ENCODE data around the gene GGT7. TPM values are rescaled to one million over a fixed set of nuclear protein-coding genes. Genes with fewer than 3 reads are reported as not detected.

GGT7 gene
- total and polyA plus RNA-seq, 9 of the 15 experiments (the other 6 are each of a cell fraction or from before 2014, with no cell fraction given): 0.04 to 18.3 (median 5.9) TPM

GRCh38 chr20:34872622-34873224 is at the start of gene GGT7 (continued):
- TF ChIP-seq IFI16 (CRISPR knock-in tag; IDR thresholded peaks at IDR 0.05) (no peak), ZBTB33 (CRISPR knock-in tag; IDR thresholded peaks at IDR 0.05) (no peak), RERE (CRISPR knock-in tag; IDR thresholded peaks at IDR 0.05; ENCODE audit: borderline replicate concordance) (0 out of 2 replicates have a peak, but pooled peaks have one; percentile 41), COPS2 (conservative IDR thresholded peaks at IDR 0.05) (no peak), ZMIZ1 (IDR thresholded peaks at IDR 0.05; ENCODE audit: low read depth in 2 of 2, low read length in 2 of 2) (no peak), FOXK1 (CRISPR knock-in tag; IDR thresholded peaks at IDR 0.05; ENCODE audit: borderline replicate concordance) (no peak), ATF1 (CRISPR knock-in tag; IDR thresholded peaks at IDR 0.05) (no peak), ATF1 (tag; IDR thresholded peaks at IDR 0.05) (no peak), FOXK2 (conservative IDR thresholded peaks at IDR 0.05 in 1 of 2, IDR thresholded peaks at IDR 0.05 in 1 of 2; ENCODE audit: low read depth in 2 of 2) (no peak), PREB (CRISPR knock-in tag; IDR thresholded peaks at IDR 0.05) (no peak), GTF3C2 (IDR thresholded peaks at IDR 0.05; ENCODE audit: borderline replicate concordance, extremely low read depth, insufficient read length) (no peak)
